Parathyroid adenoma (tissue), 2 donors: ENCODE measurements around the gene BCAP29.

ENCODE experiments used
- H2AFZ ChIP-seq: fragments of 300-600 bp; sonication (generic); one replicate; pipeline ENCODE4 v1.7.0; 2017; ENCODE audit warnings: antibody characterized with exemption, mild to moderate bottlenecking
- H3K27ac ChIP-seq: fragments of 300-600 bp; sonication (generic); one replicate; pipeline ENCODE4 v1.7.0; 2017
- H3K27me3 ChIP-seq: fragments of 300-600 bp; sonication (generic); one replicate; pipeline ENCODE4 v1.7.0; 2017; ENCODE audit warnings: low read length; ENCODE audit not compliant: control insufficient read depth, insufficient read depth
- H3K36me3 ChIP-seq: fragments of 300-600 bp; sonication (generic); one replicate; pipeline ENCODE4 v1.7.0; 2017; ENCODE audit warnings: low read length; ENCODE audit not compliant: control insufficient read depth, insufficient read depth
- H3K4me1 ChIP-seq: fragments of 300-600 bp; sonication (generic); one replicate; pipeline ENCODE4 v1.7.0; 2017; ENCODE audit warnings: control low read depth
- H3K4me2 ChIP-seq: fragments of 300-600 bp; sonication (generic); one replicate; pipeline ENCODE4 v1.7.0; 2017; ENCODE audit warnings: low read length
- H3K4me3 ChIP-seq: fragments of 300-600 bp; sonication (generic); one replicate; pipeline ENCODE4 v1.7.0; 2017; ENCODE audit warnings: low read depth, low read length
- H3K79me2 ChIP-seq: fragments of 300-600 bp; sonication (generic); one replicate; pipeline ENCODE4 v1.7.0; 2017; ENCODE audit warnings: control low read depth
- H3K9ac ChIP-seq: fragments of 300-600 bp; sonication (generic); one replicate; pipeline ENCODE4 v1.7.0; 2017; ENCODE audit warnings: mild to moderate bottlenecking
- H3K9me3 ChIP-seq: fragments of 300-600 bp; sonication (generic); one replicate; pipeline ENCODE4 v1.7.0; 2017; ENCODE audit warnings: low read length; ENCODE audit not compliant: control insufficient read depth
- CTCF ChIP-seq: fragments of 300-600 bp; sonication (generic); IDR thresholded peaks from one replicate; pipeline ENCODE4 v1.7.0; 2017; ENCODE audit warnings: antibody characterized with exemption, mild to moderate bottlenecking
- donor health status: primary hyperparathyroidism.

BCAP29 gene

DNA sequence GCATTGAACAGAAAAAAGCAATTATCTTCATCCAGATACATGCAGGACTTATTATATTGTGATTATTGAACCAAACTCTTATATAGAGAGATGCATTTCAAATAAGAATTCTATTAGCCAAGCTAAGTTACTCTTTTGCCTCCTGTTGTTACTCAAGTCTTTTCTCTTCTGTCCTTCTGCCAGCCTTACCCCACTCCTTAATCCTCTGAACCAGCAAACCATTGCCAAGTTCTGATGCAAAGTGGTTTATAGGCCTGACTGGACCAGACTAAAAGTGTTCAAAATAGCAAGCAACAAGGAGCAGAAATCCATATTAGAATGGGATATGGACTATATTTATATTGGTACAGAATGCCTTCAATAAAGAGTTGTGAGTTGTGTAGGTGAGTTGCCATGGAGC lies 78.4 kb downstream of the BCAP29 start:
- Histone ChIP-seq H3K4me1 (no peaks in the 10 kb centered on the region), H3K4me3 (no peak overlapping the region), H3K9me3 (no peaks in the 10 kb centered on the region), H3K79me2 (no peaks in the 10 kb centered on the region), H2AFZ (no peak overlapping the region), H3K9ac (no peak overlapping the region), H3K27me3 (no peaks in the 10 kb centered on the region), H3K4me2 (no peak overlapping the region), H3K36me3 (no peaks in the 10 kb centered on the region), H3K27ac (no peak overlapping the region)
- no peak for TF ChIP-seq CTCF

- Histone ChIP-seq H3K27me3 (no peaks in the 10 kb centered on the region), H3K4me1 (no peaks in the 10 kb centered on the region), H3K79me2 (no peaks in the 10 kb centered on the region), H3K4me3 (no peak overlapping the region), H3K9ac (no peak overlapping the region), H3K4me2 (no peak overlapping the region), H2AFZ (no peak overlapping the region), H3K27ac (no peak overlapping the region), H3K36me3 (no peaks in the 10 kb centered on the region), H3K9me3 (no peaks in the 10 kb centered on the region)
- no peak for TF ChIP-seq CTCF
Observed at GRCh38 chr7:107659666-107660065, 79.6 kb downstream of the BCAP29 start.

- no peak within 1 kb of the TSS for H3K27ac ChIP-seq
- no peak within 1 kb of the TSS for H3K9ac ChIP-seq
- no peaks in the 10 kb centered on the region for H3K9me3 ChIP-seq
- no peaks in the 10 kb centered on the region for H3K4me1 ChIP-seq
- no peaks in the 10 kb centered on the region for H3K36me3 ChIP-seq
- peak within 1 kb of the TSS; percentile 79 for H3K4me2 ChIP-seq
- no peaks in the 10 kb centered on the region for H3K79me2 ChIP-seq
- H3K4me3 ChIP-seq: peak within 1 kb of the TSS; percentile 54
- peak within 1 kb of the TSS; percentile 83 for H2AFZ ChIP-seq
- TF ChIP-seq CTCF: no peak
- no peaks in the 10 kb centered on the region for H3K27me3 ChIP-seq
Observed at GRCh38 chr7:107660381-107661080, 80.5 kb downstream of the BCAP29 start, which contains the start of gene SLC26A4. TSS of gene SLC26A4 (plus strand) at chr7:107660828. CDS start at chr7:107661642, 814 bp downstream.

GRCh38 chr7:107661081-107661864 lies 81.2 kb downstream of the BCAP29 start:
- peak overlapping the region; percentile 83 for H2AFZ ChIP-seq
- no peaks in the 10 kb centered on the region for H3K4me1 ChIP-seq
- H3K4me3 ChIP-seq: peak overlapping the region; percentile 54
- H3K27me3 ChIP-seq: no peaks in the 10 kb centered on the region
- H3K9me3 ChIP-seq: no peaks in the 10 kb centered on the region
- no peaks in the 10 kb centered on the region for H3K79me2 ChIP-seq
- no peak overlapping the region for H3K27ac ChIP-seq
- H3K36me3 ChIP-seq: no peaks in the 10 kb centered on the region
- H3K9ac ChIP-seq: no peak overlapping the region
- H3K4me2 ChIP-seq: peak overlapping the region; percentile 79
- peak; percentile 20 for TF ChIP-seq CTCF
